GM11168 (cell line): ENCODE results near the gene ADCYAP1R1.
"Not testable (repeated sequence)": the region's sequence is repeated elsewhere in the genome, so short reads cannot be mapped to it uniquely, and the experiment has no call there.

Experiments
- in situ Hi-C: fragments of 300-500 bp; cut with MboI; formaldehyde crosslinking; loops from one replicate; pipeline ENCODE4 v1.12.0; 2022; ENCODE audit warnings: low sequenced_read_pairs; ENCODE audit not compliant: unreplicated experiment

ADCYAP1R1 gene

GRCh38 chr7:31121601-31122000 is 69.5 kb downstream of the ADCYAP1R1 start:
- in situ Hi-C loops = loop anchor here (10.0 kb wide), 1 partner anchor 317 kb away; no protein-coding TSS in a partner anchor

DNA sequence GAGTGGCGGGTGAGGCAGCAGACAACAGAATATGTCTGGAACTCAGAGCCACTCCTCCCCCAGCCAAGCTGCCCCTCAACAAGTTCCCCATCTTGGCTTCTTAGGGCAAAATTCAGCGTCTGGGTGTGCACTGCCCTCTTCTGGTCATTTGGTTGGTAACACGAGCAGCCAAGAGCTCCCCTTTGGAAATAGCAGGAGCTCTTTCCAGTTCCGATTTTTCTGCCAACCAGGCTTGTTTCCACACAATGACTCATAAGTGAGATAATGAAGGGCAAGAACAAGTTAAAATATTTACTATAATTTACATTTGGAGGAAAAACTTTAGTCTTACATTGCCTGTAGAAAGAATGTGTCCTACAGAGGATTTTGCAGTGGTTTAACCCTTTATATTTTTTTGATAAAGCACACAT is 70.5 kb downstream of the ADCYAP1R1 start:
- in situ Hi-C loops = loop anchor here (10.0 kb wide), 1 partner anchor 318 kb away; no protein-coding TSS in a partner anchor

DNA sequence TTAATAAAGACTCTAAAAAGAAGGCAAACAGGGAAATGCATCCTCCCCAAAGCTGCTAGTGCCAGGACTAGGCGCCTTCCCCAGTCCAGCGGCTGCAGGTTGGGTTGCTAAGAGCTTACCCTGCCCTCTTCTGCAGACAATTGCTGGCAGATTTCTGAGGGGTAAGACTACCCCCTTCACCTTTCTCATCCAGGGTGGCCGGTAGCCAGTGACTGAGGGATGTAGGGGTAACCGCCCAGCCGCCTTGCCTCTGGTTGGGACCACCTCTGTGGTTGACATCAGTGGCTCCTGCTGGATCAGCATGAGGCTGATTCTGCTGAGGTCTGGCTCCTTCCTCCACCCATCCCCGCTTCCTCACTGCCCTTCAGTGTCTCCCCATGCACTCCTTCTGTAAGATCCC is 71.2 kb downstream of the ADCYAP1R1 start:
- in situ Hi-C loops = loop anchor here (10.0 kb wide), 1 partner anchor 319 kb away; no protein-coding TSS in a partner anchor

- in situ Hi-C loops = loop anchor here (10.0 kb wide), 1 partner anchor 319 kb away; no protein-coding TSS in a partner anchor
Observed at GRCh38 chr7:31123726-31124125, 71.6 kb downstream of the ADCYAP1R1 start.

DNA sequence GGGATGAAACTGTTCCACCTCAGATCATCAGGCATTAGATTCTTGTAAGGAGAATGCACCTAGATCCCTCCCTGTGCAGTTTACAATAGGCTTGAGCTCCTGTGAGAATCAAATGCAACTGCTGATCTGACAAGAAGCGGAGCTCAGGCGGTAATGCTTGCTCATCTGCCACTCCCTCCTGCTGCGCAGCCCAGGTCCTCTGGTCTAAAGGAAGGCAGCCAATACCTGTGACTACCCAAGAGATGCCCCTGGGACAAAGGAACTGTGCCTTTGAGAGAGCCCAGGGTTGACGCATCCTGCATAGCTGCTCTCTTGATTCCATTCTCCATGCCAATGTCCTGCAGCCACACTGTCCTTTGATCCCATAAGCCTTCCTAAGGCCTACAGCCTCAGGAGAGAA is 73.1 kb downstream of the ADCYAP1R1 start:
- in situ Hi-C loops = loop anchor here (5.0 to 10.0 kb wide), 2 partner anchors 148 to 320 kb away; no protein-coding TSS in a partner anchor

DNA sequence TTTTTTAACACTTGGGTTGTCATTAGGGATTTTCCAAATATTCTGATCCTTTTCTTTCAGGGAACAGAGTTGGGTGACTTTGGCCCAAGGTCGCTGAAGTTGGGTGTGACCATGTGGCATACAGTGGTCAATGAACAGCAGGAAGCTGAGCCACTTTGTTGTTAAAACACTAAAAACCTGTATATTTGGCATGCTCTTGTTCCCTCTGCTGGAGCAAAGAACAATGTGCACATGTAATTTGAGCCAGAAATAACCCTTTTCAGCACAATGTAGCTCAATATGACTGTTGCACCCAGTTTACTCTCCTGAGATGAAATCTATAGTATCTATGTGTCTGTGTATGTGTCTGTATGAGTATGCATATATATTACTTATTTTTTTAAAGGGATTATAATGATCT is 74.9 kb downstream of the ADCYAP1R1 start:
- in situ Hi-C loops = loop anchor here (5.0 to 10.0 kb wide), 2 partner anchors 150 to 322 kb away; no protein-coding TSS in a partner anchor

DNA sequence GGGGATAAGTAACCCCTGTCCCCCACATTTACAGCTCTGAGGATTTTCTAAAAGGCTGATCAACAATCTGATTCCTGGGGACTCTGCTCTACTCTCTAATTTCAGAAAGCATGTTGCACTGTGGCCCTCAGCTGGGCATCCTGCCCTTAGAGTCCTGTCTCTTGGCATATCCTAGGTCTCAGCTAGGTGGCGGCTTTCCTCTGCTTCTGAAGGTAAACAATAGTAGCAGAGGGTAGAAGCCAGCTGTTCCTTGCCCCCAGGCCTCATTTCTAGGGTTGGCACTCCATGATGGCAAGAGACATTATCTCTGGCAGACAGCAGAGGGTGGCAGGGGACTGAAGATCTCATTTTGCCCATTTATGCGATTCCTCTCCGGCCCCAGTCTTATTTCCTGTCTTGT is 77.0 kb downstream of the ADCYAP1R1 start:
- in situ Hi-C loops = loop anchor here (5.0 to 10.0 kb wide), 2 partner anchors 152 to 324 kb away; no protein-coding TSS in a partner anchor

- in situ Hi-C loops = no loop called here
Observed at GRCh38 chr7:31133497-31133896, 81.4 kb downstream of the ADCYAP1R1 start.

DNA sequence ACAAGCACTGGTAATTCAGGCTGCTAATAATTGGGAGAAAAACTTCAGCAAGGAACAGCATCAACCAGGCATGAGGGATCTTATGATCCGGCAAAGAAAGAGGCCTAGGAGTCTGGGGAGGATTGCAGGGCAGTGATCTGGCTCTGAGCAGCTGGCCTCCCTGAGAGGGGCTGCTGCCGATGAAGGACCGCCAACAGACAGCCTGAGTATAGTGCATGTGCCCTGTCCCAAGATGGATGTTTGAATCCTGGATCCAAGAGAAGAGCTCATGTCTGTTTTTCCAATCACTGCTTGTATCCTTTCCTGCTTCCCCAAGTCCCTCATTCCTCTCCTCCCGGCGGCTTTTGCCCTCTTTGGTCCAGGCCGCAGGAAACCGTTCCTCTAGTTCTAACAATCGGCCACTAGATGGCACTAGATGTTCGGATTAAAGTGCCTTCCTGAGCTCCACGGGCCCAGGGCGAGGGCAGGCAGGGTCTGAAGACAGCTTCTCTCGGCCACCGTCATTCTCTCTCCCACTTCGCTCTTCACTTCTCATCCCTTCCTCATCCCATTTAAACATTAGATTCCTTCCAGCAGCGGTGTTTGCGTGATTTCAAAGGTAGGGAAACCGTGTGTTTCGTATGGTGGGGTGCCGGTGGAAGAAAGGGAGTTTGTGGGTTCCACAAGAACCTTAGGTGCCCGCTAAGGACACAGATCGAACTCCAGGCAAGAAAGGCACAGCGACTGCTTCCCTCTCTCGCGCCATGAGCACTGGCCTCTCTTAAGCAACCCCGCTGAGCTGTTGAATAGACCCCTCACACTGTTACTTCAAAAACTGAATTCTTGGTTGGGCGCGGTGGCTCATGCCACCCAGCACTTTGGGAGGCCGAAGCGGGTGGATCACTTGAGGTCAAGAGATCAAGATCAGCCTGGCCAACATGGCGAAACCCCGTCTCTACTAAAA is 82.4 kb downstream of the ADCYAP1R1 start:
- in situ Hi-C loops = no loop called here

DNA sequence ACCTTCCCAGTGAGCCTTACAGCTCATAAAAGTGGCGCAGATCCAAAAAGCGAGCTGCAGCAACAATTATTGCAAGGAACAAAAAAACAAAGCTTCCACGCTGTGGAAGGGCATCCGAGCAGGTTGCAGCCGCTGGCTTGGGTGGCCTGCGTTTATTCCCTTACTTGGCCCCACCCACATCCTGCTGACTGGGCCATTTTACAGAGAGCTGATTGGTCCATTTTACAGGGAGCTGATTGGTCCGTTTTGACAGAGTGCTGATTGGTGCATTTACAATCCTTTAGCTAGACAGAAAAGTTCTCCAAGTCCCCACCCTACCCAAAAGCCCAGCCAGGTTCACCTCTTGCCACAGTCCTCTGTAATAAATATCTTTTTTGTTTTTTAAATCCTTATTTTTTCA is 85.1 kb downstream of the ADCYAP1R1 start:
- in situ Hi-C loops = no loop called here

DNA sequence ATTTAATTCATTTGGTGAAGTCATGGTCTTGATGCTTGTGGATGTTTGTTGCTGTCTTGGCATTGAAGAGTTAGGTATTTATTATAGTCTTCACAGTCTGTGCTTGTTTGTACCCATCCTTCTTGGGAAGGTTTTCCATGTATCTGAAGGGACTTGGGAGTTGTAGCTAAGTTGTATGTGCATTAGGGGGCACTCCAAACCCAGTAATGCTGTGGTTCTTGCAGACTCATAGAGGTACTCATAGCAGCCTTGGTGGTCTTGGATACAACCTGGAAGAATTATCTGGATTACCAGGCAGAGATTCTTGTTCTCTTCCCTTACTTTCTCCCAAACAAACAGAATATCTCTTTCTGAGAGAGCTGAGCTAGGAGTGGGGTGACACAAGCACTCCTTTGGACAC is 93.2 kb downstream of the ADCYAP1R1 start:
- in situ Hi-C loops = no loop called here

DNA sequence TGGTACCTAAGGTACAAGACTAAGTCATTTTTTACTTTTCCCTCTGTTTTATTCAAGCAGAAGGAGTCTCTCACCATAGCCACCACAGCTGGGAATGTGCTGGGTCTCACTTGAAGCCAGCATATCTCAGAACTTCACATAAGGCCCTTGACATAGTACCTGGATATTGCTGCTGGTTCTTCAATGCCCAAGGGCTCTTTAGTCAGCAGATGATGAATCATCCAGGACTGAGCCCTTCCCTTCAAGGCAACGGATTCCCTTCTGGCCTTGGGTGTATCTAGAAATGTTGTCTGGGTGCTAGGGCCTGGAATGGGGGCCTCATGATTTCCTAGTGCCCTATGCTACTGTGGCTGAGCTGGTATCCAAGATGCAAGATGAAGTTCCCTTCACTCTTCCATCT is 93.9 kb downstream of the ADCYAP1R1 start:
- in situ Hi-C loops = no loop called here

- in situ Hi-C loops = no loop called here
Observed at GRCh38 chr7:31146538-31146937, 94.4 kb downstream of the ADCYAP1R1 start.

GRCh38 chr7:31151849-31152248 is 99.7 kb downstream of the ADCYAP1R1 start:
- in situ Hi-C loops = no loop called here

DNA sequence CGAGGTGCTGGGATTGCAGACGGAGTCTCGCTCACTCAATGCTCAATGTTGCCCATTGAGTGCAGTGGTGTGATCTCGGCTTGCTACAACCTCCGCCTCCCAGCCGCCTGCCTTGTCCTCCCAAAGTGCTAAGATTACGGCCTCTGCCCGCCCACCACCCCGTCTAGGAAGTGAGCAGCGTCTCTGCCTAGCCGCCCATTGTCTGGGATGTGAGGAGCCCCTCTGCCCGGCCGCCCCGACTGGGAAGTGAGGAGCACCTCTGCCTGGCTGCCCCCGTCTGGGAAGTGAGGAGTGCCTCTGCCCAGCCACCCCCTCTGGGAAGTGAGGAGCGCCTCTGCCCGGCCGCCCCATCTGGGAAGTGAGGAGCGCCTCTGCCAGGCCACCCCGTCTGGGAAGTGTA is 101.2 kb downstream of the ADCYAP1R1 start:
- in situ Hi-C loops = not testable (repeated sequence)

- in situ Hi-C loops = no loop called here
Observed at GRCh38 chr7:31160941-31161340, 108.8 kb downstream of the ADCYAP1R1 start.
